HFF-Myc (cell line): Measurements from ENCODE around the gene PPP1CC.
A peak's percentile ranks its signal among the peaks of the same experiment; 100 is the strongest.

Experiments
- DNase-seq: peaks from one replicate; pipeline ENCODE4 v3.0.0-alpha.2; 2011; ENCODE audit warnings: low read depth; ENCODE audit errors: extremely low read depth
- H3K4me3 ChIP-seq: replicated peaks from 2 replicates; pipeline ENCODE4 v1.5.1; 2011; ENCODE audit warnings: low read depth, mild to moderate bottlenecking, control low read depth, low read length
- CTCF ChIP-seq: IDR thresholded peaks from 2 replicates; pipeline ENCODE4 v1.5.1; 2012; ENCODE audit warnings: mild to moderate bottlenecking, low read depth, low read length, control low read depth; ENCODE audit errors: missing control alignments

The PPP1CC gene

GRCh38 chr12:110699591-110700445 is 42.9 kb downstream of the PPP1CC start:
- no peak overlapping the region for H3K4me3 ChIP-seq
- no peak for DNase-seq

GRCh38 chr12:110698171-110698902 is 44.4 kb downstream of the PPP1CC start:
- TF ChIP-seq CTCF = peak; percentile 61
- no peak overlapping the region for H3K4me3 ChIP-seq
- DNase-seq = peak; percentile 63

More at GRCh38 chr12:110699591-110700445, 42.9 kb downstream of the PPP1CC start:
- no peak for TF ChIP-seq CTCF

GRCh38 chr12:110697236-110697635 is 45.5 kb downstream of the PPP1CC start:
- no peak overlapping the region for H3K4me3 ChIP-seq
- no peak for DNase-seq
- TF ChIP-seq CTCF = no peak

GRCh38 chr12:110696283-110696682 is 46.4 kb downstream of the PPP1CC start:
- no peak for TF ChIP-seq CTCF
- no peak for DNase-seq
- no peak overlapping the region for H3K4me3 ChIP-seq

- no peak for DNase-seq
- TF ChIP-seq CTCF = no peak
- no peak overlapping the region for H3K4me3 ChIP-seq
These were observed 48.3 kb downstream of the PPP1CC start for GRCh38 chr12:110694330-110694901.

- no peak overlapping the region for H3K4me3 ChIP-seq
- TF ChIP-seq CTCF = no peak
- no peak for DNase-seq
These were observed 49.0 kb downstream of the PPP1CC start for GRCh38 chr12:110693731-110694130.
